GM12865 (cell line): ENCODE data around the gene TMPRSS13.

ENCODE experiments used
- DNase-seq: peaks from one replicate; pipeline ENCODE4 v3.0.0; 2010; ENCODE audit warnings: low read depth
- H3K4me3 ChIP-seq: 2 replicates; pipeline ENCODE4 v1.5.1; 2011; ENCODE audit warnings: mild to moderate bottlenecking, low read depth, low read length, control low read depth
- CTCF ChIP-seq: IDR thresholded peaks from 2 replicates; pipeline ENCODE4 v1.5.1; 2011; ENCODE audit warnings: low read length, control low read depth, low read depth, inconsistent platforms; ENCODE audit not compliant: insufficient read depth; ENCODE audit errors: missing control alignments

Gene TMPRSS13

GRCh38 chr11:117917591-117918151 lies 11.5 kb downstream of the TMPRSS13 start:
- no peak for DNase-seq
- no peak for TF ChIP-seq CTCF
- H3K4me3 ChIP-seq, result no peak overlapping the region

GRCh38 chr11:117916956-117917355 lies 12.2 kb downstream of the TMPRSS13 start:
- H3K4me3 ChIP-seq, result no peak overlapping the region
- DNase-seq, result no peak
- no peak for TF ChIP-seq CTCF

- TF ChIP-seq CTCF, result no peak
- H3K4me3 ChIP-seq, result no peak overlapping the region
- no peak for DNase-seq
Measured at GRCh38 chr11:117915672-117916235, 13.4 kb downstream of the TMPRSS13 start.

GRCh38 chr11:117914991-117915618 lies 14.1 kb downstream of the TMPRSS13 start:
- TF ChIP-seq CTCF, result no peak
- H3K4me3 ChIP-seq, result no peak overlapping the region
- DNase-seq, result no peak

GRCh38 chr11:117914398-117914761 lies 14.8 kb downstream of the TMPRSS13 start:
- DNase-seq, result no peak
- TF ChIP-seq CTCF, result no peak
- no peak overlapping the region for H3K4me3 ChIP-seq

- no peak overlapping the region for H3K4me3 ChIP-seq
- TF ChIP-seq CTCF, result no peak
- no peak for DNase-seq
Measured at GRCh38 chr11:117913736-117914397, 15.3 kb downstream of the TMPRSS13 start.
